Caco-2 (cell line): ENCODE data around the gene GADL1. TPM values are rescaled to one million over a fixed set of nuclear protein-coding genes. Genes with fewer than 3 reads are reported as not detected.

Source experiments
- BruUV-seq: library from RNA; stranded (reverse); fragments of 400-500 nt; replicated peaks from 2 replicates; lab custom pipeline; 2021; lab: Mats Ljungman, UMichigan
- CTCF ChIA-PET: fragments of 300-600 bp; sonication (Branson Sonifier 250); formaldehyde crosslinking; loops from one replicate; lab custom pipeline; 2022; ENCODE audit warnings: antibody characterized with exemption; lab: Charles Lee
- POLR2A ChIA-PET: fragments of 300-600 bp; sonication (Branson Sonifier 250); formaldehyde crosslinking; loops from one replicate; lab custom pipeline; 2022; ENCODE audit warnings: antibody characterized with exemption; lab: Charles Lee
- DNase-seq, 2 experiments: peaks; one replicate each; pipeline versions ENCODE4 v3.0.0 to v3.0.0-alpha.2; 2020 to 2022
- H3K27me3 ChIP-seq: replicated peaks from 2 replicates; pipeline ENCODE4 v1.6.0; 2011; ENCODE audit warnings: low read length; ENCODE audit not compliant: control insufficient read depth, insufficient read depth
- H3K36me3 ChIP-seq: 2 replicates; pipeline ENCODE4 v1.5.1; 2011; ENCODE audit warnings: low read length; ENCODE audit not compliant: control insufficient read depth, insufficient read depth
- H3K4me1 ChIP-seq: fragments of 250-450 bp; sonication (Bioruptor Pico); 2 replicates; pipeline ENCODE4 v1.5.1; 2020; ENCODE audit warnings: mild to moderate bottlenecking
- H3K4me3 ChIP-seq: 2 replicates; pipeline ENCODE4 v1.5.1; 2011; ENCODE audit warnings: low read depth, mild to moderate bottlenecking, control low read depth, low read length
- H3K9me3 ChIP-seq: fragments of 250-450 bp; sonication (Bioruptor Pico); 2 replicates; pipeline ENCODE4 v1.5.1; 2020; ENCODE audit warnings: mild to moderate bottlenecking, moderate library complexity
- H3K27ac Mint-ChIP-seq: one replicate; pipeline ENCODE4 v1.8.0; 2022; ENCODE audit warnings: mixed read lengths; ENCODE audit not compliant: unreplicated experiment
- H3K27me3 Mint-ChIP-seq: one replicate; pipeline ENCODE4 v1.8.0; 2022; ENCODE audit warnings: mixed read lengths; ENCODE audit not compliant: insufficient read depth, unreplicated experiment
- H3K36me3 Mint-ChIP-seq: one replicate; pipeline ENCODE4 v1.8.0; 2022; ENCODE audit warnings: mild to moderate bottlenecking, mixed read lengths; ENCODE audit not compliant: insufficient read depth, unreplicated experiment
- H3K4me1 Mint-ChIP-seq: one replicate; pipeline ENCODE4 v1.8.0; 2022; ENCODE audit warnings: low read depth, mixed read lengths; ENCODE audit not compliant: unreplicated experiment
- H3K4me3 Mint-ChIP-seq: one replicate; pipeline ENCODE4 v1.8.0; 2022; ENCODE audit warnings: mild to moderate bottlenecking, moderate library complexity, mixed read lengths; ENCODE audit not compliant: unreplicated experiment
- H3K9me3 Mint-ChIP-seq: one replicate; pipeline ENCODE4 v1.8.0; 2022; ENCODE audit warnings: mixed read lengths; ENCODE audit not compliant: unreplicated experiment
- intact Hi-C: fragments of 100-400 bp; cut with micrococcal nuclease; formaldehyde crosslinking; loops from one replicate; pipeline ENCODE4 v1.10.0; 2022; ENCODE audit not compliant: unreplicated experiment
- total RNA-seq: library from RNA; stranded (reverse); gene quantifications from 2 replicates; pipeline ENCODE4 v1.2.3, GENCODE V29; 2022
- TF ChIP-seq, protein P1 (sequence below), 2 experiments: fragments of 200-600 bp in 1 of 2; IDR thresholded peaks; 1 replicate in 1 of 2; 2 replicates in 1 of 2; pipeline versions ENCODE4 v1.5.1 to v1.8.0; 2011 to 2022; ENCODE audit warnings: antibody characterized with exemption in 1 of 2, control low read depth in 1 of 2, inconsistent platforms in 1 of 2, low read depth in 1 of 2, low read length in 1 of 2, mild to moderate bottlenecking in 1 of 2, moderate library complexity in 1 of 2; ENCODE audit not compliant: insufficient read depth in 1 of 2, severe bottlenecking in 1 of 2, unreplicated experiment in 1 of 2

GADL1 gene
- total RNA-seq, 1 experiment from 2014 or later, result 6.2 TPM

DNA sequence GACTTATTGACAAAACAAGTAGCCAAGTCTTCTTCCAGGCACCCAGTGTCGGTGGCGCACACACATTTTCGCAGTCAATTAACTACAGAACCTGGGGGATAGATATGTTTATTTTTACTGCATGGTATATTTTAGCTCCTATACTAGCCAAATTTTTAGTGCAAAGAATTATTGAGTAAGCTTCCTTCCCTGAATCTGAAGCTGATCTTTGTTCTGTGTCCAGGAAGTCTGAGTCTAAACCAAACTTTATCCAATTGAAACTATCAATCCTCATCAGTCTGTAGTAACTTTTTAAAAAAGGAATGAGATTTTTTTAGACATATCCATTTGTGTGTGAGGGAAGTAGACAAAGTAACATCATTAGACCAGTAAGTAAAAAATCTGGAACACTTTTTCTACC lies 133.1 kb downstream of the GADL1 start:
- BruUV-seq, result no TSS peak
- ChIA-PET POLR2A (no interaction called here), CTCF (no interaction called here)
- Mint-ChIP-seq H3K4me1 (peaks cover 6% of the 10 kb centered on the region), H3K9me3 (no peaks in the 10 kb centered on the region), H3K27ac (no peak overlapping the region), H3K27me3 (no peaks in the 10 kb centered on the region), H3K36me3 (no peaks in the 10 kb centered on the region), H3K4me3 (no peak overlapping the region)
- no peak for DNase-seq
- intact Hi-C loops, result no loop called here
- no peaks in the 10 kb centered on the region for H3K27me3 ChIP-seq
- H3K4me1 ChIP-seq, result no peaks in the 10 kb centered on the region
- H3K9me3 ChIP-seq, result no peaks in the 10 kb centered on the region
- no peaks in the 10 kb centered on the region for H3K36me3 ChIP-seq
- H3K4me3 ChIP-seq, result no peak overlapping the region
- TF ChIP-seq, protein P1, sequence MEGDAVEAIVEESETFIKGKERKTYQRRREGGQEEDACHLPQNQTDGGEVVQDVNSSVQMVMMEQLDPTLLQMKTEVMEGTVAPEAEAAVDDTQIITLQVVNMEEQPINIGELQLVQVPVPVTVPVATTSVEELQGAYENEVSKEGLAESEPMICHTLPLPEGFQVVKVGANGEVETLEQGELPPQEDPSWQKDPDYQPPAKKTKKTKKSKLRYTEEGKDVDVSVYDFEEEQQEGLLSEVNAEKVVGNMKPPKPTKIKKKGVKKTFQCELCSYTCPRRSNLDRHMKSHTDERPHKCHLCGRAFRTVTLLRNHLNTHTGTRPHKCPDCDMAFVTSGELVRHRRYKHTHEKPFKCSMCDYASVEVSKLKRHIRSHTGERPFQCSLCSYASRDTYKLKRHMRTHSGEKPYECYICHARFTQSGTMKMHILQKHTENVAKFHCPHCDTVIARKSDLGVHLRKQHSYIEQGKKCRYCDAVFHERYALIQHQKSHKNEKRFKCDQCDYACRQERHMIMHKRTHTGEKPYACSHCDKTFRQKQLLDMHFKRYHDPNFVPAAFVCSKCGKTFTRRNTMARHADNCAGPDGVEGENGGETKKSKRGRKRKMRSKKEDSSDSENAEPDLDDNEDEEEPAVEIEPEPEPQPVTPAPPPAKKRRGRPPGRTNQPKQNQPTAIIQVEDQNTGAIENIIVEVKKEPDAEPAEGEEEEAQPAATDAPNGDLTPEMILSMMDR (IDR thresholded peaks at IDR 0.05; ENCODE audit: insufficient read depth in 1 of 2, low read depth in 1 of 2, low read length in 1 of 2, severe bottlenecking in 1 of 2, unreplicated experiment in 1 of 2), result no peak

DNA sequence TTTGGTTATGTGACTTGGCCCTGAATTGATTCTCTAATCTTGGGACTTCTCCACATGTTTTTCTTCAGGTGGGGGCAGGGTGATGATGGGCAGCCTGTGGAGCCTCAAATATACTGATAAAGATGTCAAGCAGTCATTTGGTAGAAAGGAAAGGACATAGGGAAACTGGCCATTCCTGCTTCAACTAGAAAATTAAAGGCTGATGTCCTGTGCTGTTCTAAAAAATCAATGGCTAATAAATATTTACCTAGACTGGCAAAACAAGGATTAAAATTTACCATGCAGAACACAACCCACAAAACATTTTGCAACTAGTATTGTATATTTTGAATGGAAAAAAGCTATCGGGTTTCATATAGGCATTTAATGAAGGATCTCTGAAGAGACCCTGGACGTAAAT lies 133.7 kb downstream of the GADL1 start:
- intact Hi-C loops, result no loop called here

DNA sequence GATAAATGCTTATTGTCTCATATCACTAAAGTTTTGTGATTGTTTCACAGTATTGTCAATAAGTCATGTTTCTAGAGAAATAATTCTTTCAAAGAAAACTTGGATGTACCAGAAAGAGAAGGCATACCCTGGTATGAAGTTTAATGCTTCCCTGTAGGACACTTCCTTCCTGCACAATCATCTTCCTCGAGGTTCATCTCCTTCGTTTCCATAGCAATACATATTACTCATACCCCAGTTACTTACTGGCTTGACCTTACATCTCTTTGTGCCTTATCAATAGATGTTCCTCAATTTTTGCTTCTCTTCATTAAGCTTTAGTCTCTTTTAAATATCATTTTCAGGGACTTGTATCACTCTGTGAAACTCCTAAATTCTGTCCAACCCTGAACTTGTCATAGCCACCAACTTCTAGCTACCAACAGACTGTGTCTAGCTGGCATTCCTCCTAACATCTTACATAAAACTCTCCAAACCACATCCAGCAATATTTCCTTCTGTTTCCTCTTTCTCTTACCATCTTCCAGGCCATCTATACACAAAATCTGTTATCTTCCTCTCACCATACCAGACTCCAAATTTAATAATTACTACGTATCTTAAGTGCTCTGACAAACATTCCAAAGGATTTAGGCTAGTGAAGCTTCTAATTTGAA lies 134.3 kb downstream of the GADL1 start:
- Histone ChIP-seq H3K9me3 (no peaks in the 10 kb centered on the region), H3K36me3 (no peaks in the 10 kb centered on the region), H3K4me3 (no peak overlapping the region), H3K27me3 (no peaks in the 10 kb centered on the region), H3K4me1 (no peaks in the 10 kb centered on the region)
- BruUV-seq, result no TSS peak
- Mint-ChIP-seq H3K36me3 (no peaks in the 10 kb centered on the region), H3K4me3 (no peak overlapping the region), H3K9me3 (no peaks in the 10 kb centered on the region), H3K4me1 (peaks cover 6% of the 10 kb centered on the region), H3K27ac (no peak overlapping the region), H3K27me3 (no peaks in the 10 kb centered on the region)
- CTCF ChIA-PET, result no interaction called here
- POLR2A ChIA-PET, result no interaction called here
- TF ChIP-seq, protein P1 (IDR thresholded peaks at IDR 0.05; ENCODE audit: insufficient read depth in 1 of 2, low read depth in 1 of 2, low read length in 1 of 2, severe bottlenecking in 1 of 2, unreplicated experiment in 1 of 2), result no peak
- intact Hi-C loops, result no loop called here
- no peak for DNase-seq

More for the DNA sequence above, 133.7 kb downstream of the GADL1 start:
- Histone ChIP-seq H3K9me3 (no peaks in the 10 kb centered on the region), H3K4me1 (no peaks in the 10 kb centered on the region), H3K36me3 (no peaks in the 10 kb centered on the region), H3K4me3 (no peak overlapping the region), H3K27me3 (no peaks in the 10 kb centered on the region)
- no peak overlapping the region for H3K27ac Mint-ChIP-seq
- TF ChIP-seq, protein P1 (IDR thresholded peaks at IDR 0.05; ENCODE audit: insufficient read depth in 1 of 2, low read depth in 1 of 2, low read length in 1 of 2, severe bottlenecking in 1 of 2, unreplicated experiment in 1 of 2), result no peak
- POLR2A ChIA-PET, result no interaction called here
- DNase-seq, result no peak
- no peak overlapping the region for H3K4me3 Mint-ChIP-seq
- no peaks in the 10 kb centered on the region for H3K9me3 Mint-ChIP-seq
- H3K36me3 Mint-ChIP-seq, result no peaks in the 10 kb centered on the region
- CTCF ChIA-PET, result no interaction called here
- no TSS peak for BruUV-seq
- no peaks in the 10 kb centered on the region for H3K27me3 Mint-ChIP-seq
- H3K4me1 Mint-ChIP-seq, result peaks cover 6% of the 10 kb centered on the region
